ENCODE results near the gene TNFAIP8L3.

TNFAIP8L3 gene

DNA sequence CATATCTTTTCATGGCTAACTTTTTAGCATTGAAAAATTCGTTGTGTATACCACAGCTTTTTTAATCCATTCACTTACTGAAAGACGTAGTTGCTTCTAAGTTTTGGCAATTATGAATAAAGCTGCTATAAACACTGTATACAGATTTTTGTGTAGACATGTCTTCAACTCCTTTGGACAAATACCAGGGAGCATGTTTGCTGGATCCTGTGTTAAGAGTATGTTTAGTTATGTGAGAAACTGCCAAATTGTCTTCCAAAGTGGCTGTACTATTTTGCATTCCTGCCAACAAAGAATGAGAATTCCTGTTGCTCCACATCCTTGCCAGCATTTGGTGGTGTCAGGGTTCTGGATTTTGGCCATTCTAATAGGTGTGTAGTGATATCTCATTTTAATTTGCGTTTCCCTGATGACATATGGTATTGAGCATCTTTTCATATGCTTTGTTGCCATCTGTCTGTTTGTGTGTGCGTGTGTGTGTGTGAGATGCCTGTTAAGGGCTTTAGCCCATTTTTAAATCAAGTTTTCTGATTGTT is 87.5 kb downstream of the TNFAIP8L3 start:
- CTCF ChIA-PET = no interaction called here
- POLR2A ChIA-PET = no interaction called here
- TF ChIP-seq FOXM1 (IDR thresholded peaks at IDR 0.05; ENCODE audit: borderline replicate concordance) = no peak
- TF ChIP-seq L3MBTL2 (conservative IDR thresholded peaks at IDR 0.05) = no peak
- no peak for TF ChIP-seq ARNT (IDR thresholded peaks at IDR 0.05)
- TF ChIP-seq SUZ12 (IDR thresholded peaks at IDR 0.05) = no peak
- no peak for TF ChIP-seq CTBP1 (IDR thresholded peaks at IDR 0.05; ENCODE audit: borderline replicate concordance)
- no peak for TF ChIP-seq NFRKB (IDR thresholded peaks at IDR 0.05)
- DNase-seq (ENCODE audit: extremely low spot score) = no peak

Measured in HEK293T (cell line).